SIG-M5 treated with dmso at 0.1 percent for 504 hours (cell line): ENCODE data around the gene BMPER.

Experiments
- DNase-seq: peaks from one replicate; lab custom pipeline; 2025; ENCODE audit not compliant: unreplicated experiment; lab: John Stamatoyannopoulos, UW

The BMPER gene

DNA sequence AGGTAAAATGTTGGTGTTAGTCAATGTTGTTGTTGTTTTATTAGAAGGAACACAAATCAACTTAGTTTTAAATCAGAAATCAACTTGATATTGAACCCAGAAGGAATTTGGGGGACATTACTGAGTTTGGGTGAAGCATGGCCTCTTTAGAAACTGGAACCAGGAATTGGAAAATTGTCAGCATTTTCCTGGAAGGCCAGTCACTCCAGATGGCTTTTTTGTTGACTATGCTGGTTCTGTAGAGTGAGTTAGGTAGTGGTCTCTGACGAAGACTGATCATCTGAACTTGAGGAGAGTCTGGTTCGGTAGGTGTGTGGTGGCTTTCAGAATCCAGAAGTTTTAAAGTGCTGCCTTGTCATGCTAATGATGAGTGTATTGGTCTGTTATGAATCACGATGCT, 111.5 kb downstream of the BMPER start:
- DNase-seq = no peak

DNA sequence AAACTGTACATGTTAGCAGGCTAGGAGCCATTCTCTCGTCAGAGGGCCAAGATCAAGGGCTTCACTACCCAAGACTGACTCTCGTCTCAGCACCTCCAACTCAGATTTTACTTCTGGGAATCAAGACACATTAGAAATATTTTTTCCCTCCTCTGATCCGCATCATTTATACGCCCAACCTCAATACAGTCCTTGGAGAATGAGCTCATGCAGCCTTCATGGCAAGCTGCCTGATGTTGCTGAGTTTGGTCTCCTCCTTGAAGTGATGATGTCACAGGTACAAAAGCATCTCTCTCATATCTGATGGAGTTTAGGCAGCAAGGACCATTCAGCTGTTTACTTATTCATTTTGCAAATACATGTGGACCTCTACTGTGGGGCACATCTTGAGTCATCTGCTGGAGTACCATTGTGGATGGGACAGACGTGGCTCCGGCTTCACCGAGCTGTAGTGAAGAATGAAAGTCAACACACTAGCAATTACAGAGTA, 114.0 kb downstream of the BMPER start:
- DNase-seq = no peak

- DNase-seq = no peak
Measured at GRCh38 chr7:34022626-34023025, 117.3 kb downstream of the BMPER start.

GRCh38 chr7:34025600-34025999, 120.3 kb downstream of the BMPER start:
- peak; percentile 15 for DNase-seq

GRCh38 chr7:34026481-34027190, 121.3 kb downstream of the BMPER start:
- DNase-seq = no peak

GRCh38 chr7:34031156-34031555, 125.8 kb downstream of the BMPER start:
- DNase-seq = no peak

GRCh38 chr7:34034728-34035127, 129.4 kb downstream of the BMPER start:
- no peak for DNase-seq

- no peak for DNase-seq
Measured at GRCh38 chr7:34036051-34036920, 130.9 kb downstream of the BMPER start.

DNA sequence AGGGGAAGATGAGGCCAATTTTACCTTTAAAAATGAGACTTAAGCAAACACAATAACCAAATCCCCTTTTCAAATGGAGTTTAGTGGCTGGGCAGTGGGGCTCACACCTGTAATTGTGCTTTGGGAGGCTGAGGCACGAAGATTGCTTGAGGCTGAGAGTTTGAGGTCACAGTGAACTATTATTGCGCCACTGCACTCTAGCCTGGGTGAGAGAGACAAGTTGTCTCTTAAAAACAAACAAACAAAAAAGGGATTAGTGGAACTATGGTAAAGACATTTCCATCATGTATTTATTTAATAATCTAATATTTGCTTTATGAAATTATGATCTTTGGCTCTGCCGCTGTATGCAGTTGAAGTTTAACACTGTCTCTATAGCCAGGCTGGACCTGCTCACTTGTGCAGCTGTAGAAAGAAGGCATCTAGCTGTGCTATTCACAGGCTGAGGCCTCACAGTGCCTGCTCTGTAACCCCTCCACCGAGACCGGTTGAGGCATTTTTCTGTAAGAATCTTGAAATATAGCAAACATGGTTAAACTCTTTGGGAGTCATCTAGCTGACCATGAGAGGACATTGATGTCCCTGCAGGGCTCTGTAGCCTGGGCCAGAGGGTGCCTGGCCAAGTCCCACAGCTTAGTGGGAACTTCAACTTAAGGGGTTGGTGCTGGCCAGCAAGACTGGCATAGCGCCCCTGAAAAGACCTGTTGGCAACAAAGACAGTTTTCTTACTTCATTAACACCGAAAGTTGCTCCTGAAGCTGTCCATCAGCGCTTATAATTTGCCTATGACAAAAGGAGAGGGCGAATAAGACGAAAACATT, 131.8 kb downstream of the BMPER start:
- peak; percentile 20 for DNase-seq

DNA sequence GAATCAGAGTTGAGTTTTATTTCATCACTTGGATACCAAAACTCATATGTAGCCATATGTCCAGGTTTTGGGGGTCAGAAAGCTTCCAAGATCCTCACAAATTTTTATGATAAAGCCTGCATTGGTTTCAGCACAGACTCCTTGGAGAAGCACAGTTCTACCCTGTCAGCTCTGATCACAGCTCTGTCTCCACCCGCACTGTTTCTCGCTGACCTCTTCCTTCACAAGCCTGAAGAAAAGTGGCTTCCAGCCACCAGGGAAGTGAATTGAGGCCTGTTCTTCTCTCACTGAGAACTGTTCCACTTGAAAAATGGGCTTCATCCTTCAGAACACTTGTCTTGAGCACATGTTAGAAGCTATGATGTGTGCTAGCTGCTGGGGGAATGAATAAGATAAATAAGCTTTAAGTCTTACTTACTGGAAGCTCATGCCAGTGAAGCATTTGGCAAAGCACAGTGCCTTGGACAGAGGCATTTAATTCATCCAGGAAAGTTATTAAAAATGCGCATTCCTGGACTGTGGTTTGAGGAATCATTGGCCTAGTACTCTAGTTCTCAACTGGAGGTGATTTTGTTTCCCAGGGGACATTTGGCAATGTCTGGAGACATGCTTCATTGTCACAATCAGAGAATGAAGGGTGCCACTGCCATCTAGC, 133.6 kb downstream of the BMPER start:
- DNase-seq = no peak

GRCh38 chr7:34041707-34042106, 136.4 kb downstream of the BMPER start:
- DNase-seq = no peak

GRCh38 chr7:34042406-34042805, 137.1 kb downstream of the BMPER start:
- no peak for DNase-seq

DNA sequence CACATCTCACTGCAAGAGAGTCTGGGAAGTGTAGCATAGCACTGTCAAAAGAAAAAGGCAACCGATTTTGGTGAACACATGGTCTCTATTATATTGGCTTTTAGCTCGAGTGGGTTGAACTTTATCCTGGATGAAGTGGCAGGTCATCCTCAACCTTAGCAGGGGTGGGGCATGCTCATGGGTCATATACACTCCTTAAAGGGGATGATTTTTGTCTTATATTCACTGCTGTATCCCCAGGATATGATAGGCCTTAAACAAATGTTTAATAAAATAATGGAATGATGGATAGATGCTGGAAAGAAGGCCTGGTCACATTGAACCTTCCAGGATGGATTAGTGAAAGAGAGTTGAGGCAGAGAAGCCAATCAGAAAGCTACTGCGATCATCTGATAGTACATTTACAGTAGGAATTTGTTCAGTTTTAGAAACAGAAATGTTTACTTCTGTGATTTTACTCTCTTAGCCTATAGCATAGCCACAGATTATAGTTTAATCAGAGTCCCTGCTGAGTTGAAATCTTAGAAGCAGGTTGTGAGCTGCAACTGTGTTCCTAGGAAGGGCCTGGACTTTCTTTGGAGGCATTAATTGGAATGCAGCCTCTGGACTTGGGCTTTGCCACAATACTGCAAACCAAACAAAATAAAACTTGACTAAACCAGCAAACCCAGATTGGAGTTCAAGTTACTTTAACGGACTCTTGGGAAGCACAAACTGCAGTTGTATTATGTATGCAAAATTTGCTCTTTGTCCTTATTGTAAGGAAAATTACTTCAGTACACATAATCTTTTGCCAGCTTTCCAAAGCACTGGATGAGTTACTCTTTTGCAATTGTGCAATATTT, 138.3 kb downstream of the BMPER start:
- DNase-seq = no peak

- no peak for DNase-seq
Measured at GRCh38 chr7:34044306-34044643, 138.9 kb downstream of the BMPER start.

DNA sequence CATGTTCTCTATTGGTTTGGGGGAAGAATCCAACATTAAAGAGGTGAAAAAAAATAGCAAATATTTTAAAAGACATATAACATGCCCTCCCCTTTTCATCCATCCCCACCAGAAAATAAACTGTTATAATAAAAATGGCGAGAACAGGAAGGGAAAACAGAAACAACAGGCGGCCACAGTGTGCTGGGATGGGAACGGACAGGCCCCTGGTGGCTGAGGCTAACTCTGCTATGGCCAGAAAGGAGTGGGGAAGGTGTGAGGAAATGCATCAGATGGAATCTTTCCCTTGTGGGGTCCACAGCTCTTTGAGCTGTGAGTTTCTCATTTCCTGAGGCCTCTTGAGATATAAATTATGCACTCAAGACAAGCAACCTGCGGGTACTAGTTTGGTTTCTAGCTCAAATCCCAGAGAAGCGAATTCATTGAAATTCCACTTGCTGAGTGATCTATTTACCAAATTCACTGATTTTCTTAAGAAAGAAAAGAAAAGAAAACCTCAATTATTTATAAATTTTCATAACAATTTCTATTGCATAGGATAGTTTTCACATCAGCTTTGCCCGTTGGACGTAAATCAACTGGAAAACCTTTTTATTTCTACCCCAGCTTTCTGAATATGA, 139.5 kb downstream of the BMPER start:
- no peak for DNase-seq

GRCh38 chr7:34048445-34048844, 143.1 kb downstream of the BMPER start:
- no peak for DNase-seq

DNA sequence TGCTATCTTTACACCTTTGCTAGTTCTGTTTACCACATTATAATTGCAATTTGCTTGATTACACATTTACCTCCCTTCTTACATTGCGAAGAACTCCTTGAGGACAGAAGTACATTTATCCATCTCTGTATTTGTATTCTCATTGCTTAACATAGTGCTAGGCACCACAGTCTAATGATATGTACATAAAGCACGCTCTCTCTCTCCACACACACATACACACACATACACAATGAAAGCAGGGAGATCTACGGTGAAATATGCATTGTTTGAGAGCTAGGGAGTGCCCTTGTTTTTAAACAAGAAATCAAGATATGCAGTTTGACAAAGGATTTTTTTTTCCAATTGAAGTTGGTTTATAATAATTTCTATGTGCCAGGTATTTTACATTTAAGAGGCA, 148.7 kb downstream of the BMPER start:
- no peak for DNase-seq

- DNase-seq = no peak
Measured at GRCh38 chr7:34057136-34057535, 151.8 kb downstream of the BMPER start.

DNA sequence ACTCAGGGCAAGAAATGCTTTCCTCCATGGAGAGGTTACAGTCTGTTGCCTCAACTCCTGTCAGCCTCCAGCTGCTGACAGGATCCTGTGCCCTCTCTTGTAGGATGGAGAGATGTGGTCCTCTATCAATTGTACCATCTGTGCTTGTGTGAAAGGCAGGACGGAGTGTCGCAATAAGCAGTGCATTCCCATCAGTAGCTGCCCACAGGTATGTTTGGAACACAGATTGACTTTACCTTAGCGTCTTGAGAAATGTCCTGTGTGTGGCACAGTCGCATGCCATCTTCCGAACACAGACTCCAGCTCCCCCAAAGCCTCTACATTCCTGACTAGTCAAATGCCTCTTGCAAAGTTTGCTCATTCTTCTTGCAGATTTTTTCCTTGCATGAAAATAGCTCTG, 152.6 kb downstream of the BMPER start:
- no peak for DNase-seq

DNA sequence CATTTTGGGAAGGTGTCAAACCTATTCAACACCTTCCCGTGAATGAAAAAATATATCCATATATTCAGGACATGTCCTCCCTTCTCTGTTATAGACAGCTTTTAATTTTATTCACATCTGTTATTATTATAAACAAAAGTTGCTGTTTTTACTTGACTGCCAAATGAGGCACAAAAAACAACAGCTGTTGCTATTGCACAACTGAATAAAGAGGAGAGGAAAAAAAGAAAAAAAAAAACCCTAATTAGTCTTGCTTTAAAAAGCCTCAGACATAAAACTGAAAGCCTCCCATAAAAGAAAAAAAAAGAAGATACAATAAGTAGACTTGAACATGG, 153.4 kb downstream of the BMPER start:
- no peak for DNase-seq
